Activated CD4-positive, alpha-beta T cell treated with anti-CD3 and anti-CD28 coated beads, Interleukin-10, Interleukin-2, amounts not matched to agents 100 ng/mL and 50 ng/mL, durations not matched to agents 16 hours and 8 hours (primary cell): ENCODE results near the gene FAM151A.

Experiments used
- DNase-seq: peaks from one replicate; pipeline ENCODE4 v3.0.0-alpha.2; 2020

The FAM151A gene

DNA sequence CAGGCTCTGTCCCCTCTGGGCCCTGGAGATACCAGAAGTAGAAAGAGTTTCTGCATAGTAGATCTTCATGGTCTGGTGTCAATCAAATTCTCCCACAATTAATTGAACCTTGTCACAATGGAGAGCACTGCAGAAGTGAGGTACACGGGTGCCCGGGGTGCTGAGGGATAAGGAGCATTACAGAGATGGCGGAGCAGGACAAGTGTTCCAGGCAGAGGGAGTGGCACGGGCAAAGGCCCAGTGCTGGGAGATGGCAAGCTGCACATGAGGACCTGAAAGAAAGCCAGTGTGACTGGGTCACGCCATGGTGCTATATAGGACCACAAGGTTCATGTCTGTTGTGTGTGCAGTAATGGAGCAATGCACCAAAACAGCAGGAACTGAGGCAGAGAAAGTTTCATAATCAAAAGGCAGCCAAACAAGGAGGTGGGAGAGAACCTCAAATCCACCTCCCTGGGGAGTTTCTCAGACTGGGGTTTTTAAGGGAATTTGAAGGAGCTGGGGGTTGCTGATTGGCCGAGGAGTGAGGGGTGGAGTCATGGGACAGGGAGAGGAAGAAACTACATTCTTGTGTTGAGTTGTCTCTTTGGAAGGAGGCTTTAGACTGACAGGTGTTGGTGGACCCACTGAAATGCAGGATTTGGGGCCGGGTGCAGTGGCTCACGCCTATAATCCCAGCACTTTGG lies 47.6 kb downstream of the FAM151A start:
- no peak for DNase-seq

DNA sequence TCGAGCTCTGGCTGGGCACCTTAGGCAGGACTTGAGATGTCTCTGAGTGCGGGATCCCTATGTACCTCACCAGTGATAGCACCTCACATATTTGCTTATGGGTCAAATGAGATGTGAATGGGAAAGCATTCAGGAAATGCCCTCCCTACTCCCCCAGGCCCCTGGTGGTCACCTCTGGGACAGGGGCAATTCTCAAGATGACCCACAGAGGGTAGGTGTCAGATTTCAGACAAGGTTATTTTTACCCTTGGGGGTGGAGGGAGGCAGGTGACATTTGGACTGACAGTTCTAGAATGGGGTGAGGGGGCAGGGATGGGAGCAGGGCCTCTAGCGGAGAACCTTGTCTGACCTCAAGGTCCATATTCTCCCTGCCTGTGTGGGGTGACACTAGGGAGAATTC lies 48.2 kb downstream of the FAM151A start:
- DNase-seq, result no peak

DNA sequence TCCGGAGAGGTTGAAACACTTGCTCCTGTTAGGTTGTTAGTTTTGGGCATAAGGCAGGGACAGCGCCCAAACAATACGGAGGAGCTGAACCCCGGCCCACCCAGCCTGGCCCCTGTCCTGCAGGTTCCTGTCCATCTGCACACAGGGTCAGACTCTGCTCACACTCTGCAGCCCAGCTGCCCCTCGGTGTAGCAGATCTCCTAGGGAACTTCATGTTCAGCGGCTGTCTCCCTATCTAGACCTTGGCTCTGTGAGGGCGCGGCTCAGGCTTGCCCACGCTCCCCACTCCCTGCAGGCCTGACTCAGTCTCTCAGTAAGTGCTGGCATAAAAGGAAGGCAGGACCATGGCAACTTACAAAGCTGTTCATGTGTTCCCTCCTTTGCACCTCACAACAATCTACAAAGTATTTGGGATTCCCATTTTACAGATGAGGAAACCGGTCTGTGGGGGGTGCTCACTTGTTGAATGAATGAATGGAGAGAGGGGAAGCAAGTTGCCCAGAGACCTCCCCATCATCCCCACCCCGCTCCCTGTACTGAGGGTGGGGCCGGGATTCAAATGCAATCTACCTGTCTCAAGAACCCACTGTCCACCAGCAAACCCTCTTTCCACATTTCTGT lies 49.1 kb downstream of the FAM151A start:
- no peak for DNase-seq

DNA sequence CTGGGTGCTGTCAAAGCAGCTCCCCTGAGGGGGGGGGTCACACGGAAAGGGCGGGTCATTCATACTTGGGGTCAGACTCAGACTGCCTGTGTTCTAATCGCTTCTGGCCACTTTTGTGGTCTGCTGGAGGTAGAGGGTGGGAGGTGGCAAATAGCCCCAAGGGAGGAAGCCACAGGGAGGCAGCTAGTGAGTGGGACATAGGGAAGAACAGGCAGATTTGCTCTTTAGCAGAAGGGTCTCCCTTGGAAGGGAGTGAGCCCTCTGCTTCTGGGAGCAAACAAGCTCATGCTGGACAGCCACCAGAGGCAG lies 50.8 kb downstream of the FAM151A start:
- no peak for DNase-seq

DNA sequence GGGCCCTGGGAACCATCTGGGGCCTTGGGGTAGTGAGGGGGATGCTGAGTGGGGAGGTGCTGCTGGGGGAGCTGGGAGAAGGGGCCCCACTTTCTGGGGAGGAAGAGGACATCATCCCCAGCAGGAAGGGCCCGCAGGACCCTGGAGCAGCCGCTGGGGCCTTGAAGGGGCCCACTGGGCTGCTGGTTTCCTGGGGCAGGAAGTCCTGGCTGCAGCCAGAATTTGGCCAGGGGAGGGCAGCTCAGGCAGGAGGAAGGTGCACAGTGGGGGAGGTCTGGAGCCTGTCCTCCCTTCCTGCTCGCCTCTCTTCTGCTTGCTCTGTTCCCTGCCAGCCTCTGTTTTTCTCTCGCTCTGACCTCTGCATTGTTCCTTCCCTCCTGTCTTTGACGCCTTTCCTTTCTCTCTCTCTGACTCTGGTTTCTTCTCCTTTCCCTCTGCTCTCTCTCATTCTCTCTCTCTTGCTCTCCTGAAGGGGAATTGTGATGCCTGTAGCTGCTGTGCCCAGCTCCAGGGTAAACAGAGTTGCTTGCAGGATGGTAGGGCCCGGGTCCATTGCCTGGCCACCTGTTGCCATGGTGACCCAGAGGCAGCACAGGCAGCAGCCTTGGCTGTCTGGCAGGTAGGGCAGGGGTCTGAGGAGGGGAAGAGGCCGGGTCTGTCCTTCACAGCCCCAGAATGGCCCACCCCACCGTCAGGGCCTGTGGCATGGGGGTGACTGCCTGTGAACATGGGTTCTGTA lies 51.4 kb downstream of the FAM151A start:
- no peak for DNase-seq

DNA sequence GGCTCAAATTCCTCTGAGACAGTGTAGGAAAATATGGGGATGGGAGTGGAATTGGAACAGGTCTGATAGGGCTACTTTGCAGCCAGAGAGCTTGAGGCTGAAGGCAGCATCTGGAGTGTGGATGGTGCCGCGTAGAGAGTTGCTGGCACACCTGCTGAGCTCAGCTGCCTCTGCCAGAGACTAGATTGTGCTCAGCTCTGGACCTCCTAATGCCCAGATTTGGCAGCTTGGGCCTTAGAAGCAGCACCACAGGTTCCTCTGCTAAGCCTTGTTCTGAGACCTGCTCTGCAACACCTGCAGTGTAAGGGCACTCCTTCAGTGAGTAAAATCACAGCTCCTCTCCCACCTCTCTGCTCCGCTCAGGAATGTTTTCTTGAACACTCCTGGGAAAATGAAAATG lies 52.0 kb downstream of the FAM151A start:
- no peak for DNase-seq

DNA sequence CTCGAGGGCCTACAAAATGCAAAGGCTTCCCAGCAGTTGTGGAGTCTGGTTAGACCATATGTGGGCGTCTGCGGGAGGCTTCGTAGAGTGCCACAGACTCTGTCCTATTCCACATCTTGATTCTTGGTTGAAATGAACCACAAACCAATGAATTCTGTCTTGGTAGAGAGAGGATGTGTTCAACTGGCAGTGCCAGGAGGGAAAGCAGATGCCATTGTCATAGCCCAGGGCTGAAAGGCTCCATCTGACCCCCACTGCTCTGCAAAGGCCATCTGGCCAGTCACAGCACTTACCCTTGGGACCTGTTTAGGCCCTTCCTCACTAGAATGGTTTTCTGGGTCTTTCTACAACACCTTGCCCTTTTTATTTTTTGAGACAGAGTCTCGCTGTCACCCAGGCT lies 53.2 kb downstream of the FAM151A start:
- DNase-seq, result no peak

DNA sequence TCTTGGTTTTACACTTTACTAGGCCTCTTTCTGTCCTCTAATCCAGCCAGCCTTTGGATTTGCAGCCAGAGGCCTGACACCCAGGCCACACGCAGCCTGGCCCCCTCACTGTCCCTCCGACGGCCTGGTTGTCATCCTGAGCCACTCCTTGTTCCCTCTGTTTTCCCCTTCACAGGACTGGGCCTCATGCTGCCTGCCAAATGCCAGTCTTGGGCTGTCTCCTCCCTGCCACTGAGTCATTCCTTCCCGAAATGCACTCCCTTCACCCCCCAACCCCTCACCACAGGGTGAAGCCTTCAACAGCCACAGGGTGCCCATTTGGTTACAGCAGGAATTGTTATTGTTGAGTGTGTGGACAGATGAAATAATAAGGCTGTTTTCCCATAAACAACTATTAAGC lies 54.0 kb downstream of the FAM151A start:
- no peak for DNase-seq

DNA sequence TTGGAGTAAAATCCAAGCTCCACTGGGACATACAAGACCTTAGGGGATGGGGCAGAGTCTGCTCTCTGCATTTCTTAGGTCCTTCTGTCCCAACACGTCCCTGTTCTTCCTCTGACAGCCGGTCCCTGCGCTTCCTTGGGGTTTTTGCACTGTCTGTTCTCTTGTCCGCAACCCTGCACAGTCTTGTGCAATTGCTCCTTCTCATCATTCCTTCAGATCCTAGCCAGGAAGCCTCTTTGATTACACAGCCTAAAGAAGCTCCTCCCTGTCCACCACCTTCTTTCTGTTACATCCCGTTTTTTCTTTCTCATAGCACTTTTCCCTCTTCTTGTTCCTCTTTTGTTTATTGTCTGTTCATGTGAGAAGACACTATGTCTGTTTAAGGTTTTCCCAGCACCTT lies 55.4 kb downstream of the FAM151A start:
- no peak for DNase-seq

DNA sequence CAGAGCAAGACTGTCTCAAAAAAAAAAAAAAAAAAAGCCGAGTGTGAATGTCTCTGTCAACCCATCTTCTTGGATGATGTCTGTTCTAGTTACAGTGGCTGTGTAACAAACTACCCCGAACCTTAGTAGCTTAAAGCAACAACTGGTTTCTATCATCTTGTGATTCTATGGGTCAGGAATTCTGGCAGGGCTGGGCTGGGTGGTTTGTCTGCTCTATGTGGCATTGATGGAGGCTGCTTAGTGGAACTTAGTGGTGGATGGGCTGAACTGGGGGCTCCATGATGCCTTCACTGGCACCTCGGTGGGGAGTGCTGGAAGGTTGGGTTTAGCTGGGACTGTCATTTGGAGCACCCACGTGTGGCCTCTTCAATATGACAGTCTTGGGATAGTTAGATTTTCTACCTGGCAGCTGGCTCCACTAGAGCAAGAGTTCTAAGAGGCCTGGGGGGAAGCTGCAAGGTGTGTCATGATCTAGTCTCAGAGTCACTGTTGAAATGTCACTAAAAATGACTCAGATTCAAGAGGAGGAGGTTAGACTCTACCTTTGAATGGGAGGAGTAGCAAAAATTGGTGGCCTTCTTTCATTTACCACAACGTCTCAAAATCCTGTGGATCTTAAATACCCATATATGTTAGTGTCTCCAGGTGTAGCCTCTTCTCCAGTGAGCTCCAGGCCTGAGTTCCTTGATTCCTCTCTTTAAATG lies 56.7 kb downstream of the FAM151A start:
- no peak for DNase-seq

DNA sequence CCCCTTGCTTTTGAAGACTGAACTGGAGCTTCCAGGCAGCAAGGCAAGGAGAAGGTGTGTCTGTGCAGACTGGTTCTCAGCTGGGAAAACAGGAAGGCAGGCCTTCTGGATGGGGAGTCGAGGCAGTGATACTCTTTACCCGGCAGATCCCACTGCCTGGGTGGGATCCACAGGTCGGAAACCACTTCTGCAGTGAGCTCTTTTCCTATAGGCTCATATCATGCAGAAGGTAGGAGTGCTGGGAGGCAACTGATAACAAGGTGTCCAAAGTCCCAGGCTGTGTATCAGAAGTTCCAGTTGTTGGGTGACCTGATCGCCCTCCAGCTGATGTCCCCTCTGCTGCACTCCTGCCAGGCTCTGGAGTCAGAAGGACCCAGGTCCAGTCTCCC lies 58.2 kb downstream of the FAM151A start:
- DNase-seq, result no peak

DNA sequence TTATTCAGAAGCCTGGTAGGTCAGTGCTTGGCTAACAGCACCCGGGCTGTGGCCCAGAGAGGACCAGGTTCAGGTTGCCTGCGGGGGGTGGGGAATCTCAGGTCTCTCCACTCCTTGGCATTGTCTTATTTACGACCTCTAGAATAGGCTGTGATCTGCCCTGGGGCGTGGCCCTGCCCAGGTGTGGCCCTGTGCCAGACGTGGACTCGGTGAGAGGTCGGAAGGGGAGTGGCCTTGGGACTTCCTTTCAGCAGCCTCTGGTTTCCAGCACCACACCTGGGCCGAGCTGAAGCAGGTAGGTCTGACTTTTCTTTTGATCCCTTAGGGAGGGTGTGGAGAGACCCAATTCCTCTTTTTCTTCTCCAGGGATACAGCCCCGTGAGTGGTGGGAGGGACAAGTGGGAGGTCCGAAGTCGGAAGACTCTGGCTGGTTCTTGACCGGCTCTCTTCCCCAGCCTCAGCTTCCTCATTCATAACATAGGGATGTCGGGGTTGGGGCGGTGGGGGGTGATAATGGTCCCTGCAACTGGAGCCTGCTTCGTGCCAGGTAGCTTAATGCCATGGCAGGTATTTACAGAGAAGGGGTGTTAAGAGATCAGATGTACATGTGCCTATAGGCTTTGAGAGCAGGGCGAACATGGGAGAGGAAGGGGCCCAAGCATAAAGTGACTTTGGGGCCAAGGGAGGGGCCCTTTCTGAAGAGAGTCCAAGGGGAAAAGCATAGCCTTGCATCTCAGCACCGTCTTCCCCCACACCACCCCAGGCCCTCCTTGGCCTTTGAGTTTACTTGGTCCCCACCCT lies 58.8 kb downstream of the FAM151A start:
- DNase-seq, result no peak

DNA sequence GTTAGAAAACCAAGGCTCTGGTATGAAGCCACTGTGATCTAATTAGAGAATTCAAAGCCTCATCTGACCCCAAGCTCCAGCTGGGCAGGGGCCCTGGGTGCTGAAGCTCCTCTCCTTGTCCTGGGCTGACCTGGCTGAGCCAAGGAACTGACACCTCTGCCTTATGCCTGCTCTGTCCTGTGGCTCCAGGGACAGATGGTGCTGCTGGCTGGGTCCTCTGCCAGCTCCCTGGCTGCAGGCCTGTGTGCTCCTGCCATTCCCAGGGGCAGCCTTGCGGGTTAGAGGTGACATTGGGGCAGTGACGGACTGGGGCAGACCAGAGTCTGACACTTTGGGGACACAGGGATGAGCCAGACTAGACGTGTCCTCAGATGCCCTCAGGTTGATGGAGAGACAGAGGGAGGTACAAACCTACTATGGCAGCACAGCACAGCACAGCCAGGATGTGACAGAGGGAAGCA lies 63.5 kb downstream of the FAM151A start:
- no peak for DNase-seq
